GM18951 (cell line): ENCODE measurements around the gene RAB11FIP3.

Experiments
- POLR2A ChIP-seq: IDR thresholded peaks from 4 replicates; pipeline ENCODE4 v1.6.1; 2011; ENCODE audit warnings: mild to moderate bottlenecking; ENCODE audit not compliant: insufficient read length, insufficient read depth; ENCODE audit errors: extremely low read depth
- in situ Hi-C: fragments of 300-500 bp; cut with MboI; formaldehyde crosslinking; loops from one replicate; pipeline ENCODE4 v1.12.0; 2022; ENCODE audit warnings: low sequenced_read_pairs, mixed read lengths, inconsistent platforms; ENCODE audit not compliant: unreplicated experiment

The RAB11FIP3 gene

GRCh38 chr16:543301-544164, 118.1 kb downstream of the RAB11FIP3 start:
- in situ Hi-C loops, result no loop called here
- no peak for TF ChIP-seq POLR2A

- no peak for TF ChIP-seq POLR2A
- in situ Hi-C loops, result no loop called here
Measured at GRCh38 chr16:544517-544916, 119.1 kb downstream of the RAB11FIP3 start.

GRCh38 chr16:546909-547770, 121.7 kb downstream of the RAB11FIP3 start:
- in situ Hi-C loops, result no loop called here

GRCh38 chr16:548586-548985, 123.1 kb downstream of the RAB11FIP3 start:
- no peak for TF ChIP-seq POLR2A
- in situ Hi-C loops, result no loop called here

More at GRCh38 chr16:546909-547770, 121.7 kb downstream of the RAB11FIP3 start:
- no peak for TF ChIP-seq POLR2A

GRCh38 chr16:549544-550263, 124.3 kb downstream of the RAB11FIP3 start:
- in situ Hi-C loops, result no loop called here
- TF ChIP-seq POLR2A, result no peak

- no peak for TF ChIP-seq POLR2A
Measured at GRCh38 chr16:551210-551609, 125.8 kb downstream of the RAB11FIP3 start.

GRCh38 chr16:552171-552570, 126.7 kb downstream of the RAB11FIP3 start:
- TF ChIP-seq POLR2A, result no peak
- in situ Hi-C loops, result no loop called here

More at GRCh38 chr16:551210-551609, 125.8 kb downstream of the RAB11FIP3 start:
- in situ Hi-C loops, result no loop called here

- no peak for TF ChIP-seq POLR2A
- in situ Hi-C loops, result no loop called here
Measured at GRCh38 chr16:553601-554296, 128.3 kb downstream of the RAB11FIP3 start.

GRCh38 chr16:554297-554621, 128.8 kb downstream of the RAB11FIP3 start:
- in situ Hi-C loops, result no loop called here

GRCh38 chr16:554640-555365, 129.4 kb downstream of the RAB11FIP3 start:
- TF ChIP-seq POLR2A, result no peak
- in situ Hi-C loops, result no loop called here

More at GRCh38 chr16:554297-554621, 128.8 kb downstream of the RAB11FIP3 start:
- no peak for TF ChIP-seq POLR2A

GRCh38 chr16:555528-556473, 130.4 kb downstream of the RAB11FIP3 start:
- in situ Hi-C loops, result no loop called here

More at GRCh38 chr16:555528-556473, 130.4 kb downstream of the RAB11FIP3 start:
- no peak for TF ChIP-seq POLR2A
